Osteoblast (primary cell): ENCODE data around the gene MICAL3. TPM values are rescaled to one million over a fixed set of nuclear protein-coding genes. Genes with fewer than 3 reads are reported as not detected.
A peak's percentile ranks its signal among the peaks of the same experiment; 100 is the strongest.

ENCODE experiments used
- DNase-seq: peaks from one replicate; pipeline ENCODE4 v3.0.0; 2011; ENCODE audit warnings: low spot score, mixed read lengths; ENCODE audit not compliant: insufficient read length; ENCODE audit errors: missing footprints
- H2AFZ ChIP-seq: 2 replicates; pipeline ENCODE4 v1.6.0; 2011; ENCODE audit warnings: mild to moderate bottlenecking, low read length
- H3K27ac ChIP-seq: 2 replicates; pipeline ENCODE4 v1.5.1; 2011; ENCODE audit warnings: mild to moderate bottlenecking, low read depth, low read length, moderate library complexity
- H3K27me3 ChIP-seq: 2 replicates; pipeline ENCODE4 v1.6.0; 2012; ENCODE audit warnings: mild to moderate bottlenecking, control low read depth, inconsistent platforms, low read length, moderate library complexity; ENCODE audit not compliant: insufficient read depth
- H3K36me3 ChIP-seq: 2 replicates; pipeline ENCODE4 v1.5.1; 2011; ENCODE audit warnings: mild to moderate bottlenecking, low read length, control low read depth, moderate library complexity; ENCODE audit not compliant: insufficient read depth
- H3K4me1 ChIP-seq: 2 replicates; pipeline ENCODE4 v1.5.1; 2011; ENCODE audit warnings: mild to moderate bottlenecking, low read length, control low read depth, moderate library complexity; ENCODE audit not compliant: insufficient read depth
- H3K4me2 ChIP-seq: 2 replicates; pipeline ENCODE4 v1.6.0; 2011; ENCODE audit warnings: mild to moderate bottlenecking, low read length; ENCODE audit not compliant: insufficient read depth
- H3K4me3 ChIP-seq: fragments of 200-600 bp; sonication (generic); 3 replicates; pipeline ENCODE4 v1.5.1; 2012; ENCODE audit warnings: mild to moderate bottlenecking, low read length, inconsistent platforms; ENCODE audit not compliant: insufficient read depth
- H3K79me2 ChIP-seq: 2 replicates; pipeline ENCODE4 v1.6.0; 2012; ENCODE audit warnings: mild to moderate bottlenecking, low read length, control low read depth, inconsistent platforms; ENCODE audit not compliant: insufficient read depth
- H3K9me3 ChIP-seq: 2 replicates; pipeline ENCODE4 v1.5.1; 2011; ENCODE audit warnings: low read depth, low read length, control low read depth
- H4K20me1 ChIP-seq: 2 replicates; pipeline ENCODE4 v1.6.0; 2012; ENCODE audit warnings: mild to moderate bottlenecking, low read length, control low read depth; ENCODE audit not compliant: insufficient read depth
- CTCF ChIP-seq: IDR thresholded peaks from 2 replicates; pipeline ENCODE4 v1.5.1; 2011; ENCODE audit warnings: mild to moderate bottlenecking, low read depth, low read length, moderate library complexity; ENCODE audit errors: extremely low read depth
- total RNA-seq: library from RNA; depleted of rRNA; stranded (reverse); fragments of >200 nt; gene quantifications from 2 replicates; pipeline ENCODE4 v1.2.3, GENCODE V29; 2012

The MICAL3 gene
- total RNA-seq, 1 donor = 35.1 TPM

- peaks cover 54% of the 10 kb centered on the region for H3K36me3 ChIP-seq
- H3K4me2 ChIP-seq = no peak overlapping the region
- peaks cover 34% of the 10 kb centered on the region for H4K20me1 ChIP-seq
- no peak overlapping the region for H3K4me3 ChIP-seq
- no peak for DNase-seq
- H3K79me2 ChIP-seq = peaks cover 68% of the 10 kb centered on the region
- H2AFZ ChIP-seq = no peak overlapping the region
- no peaks in the 10 kb centered on the region for H3K27me3 ChIP-seq
- no peaks in the 10 kb centered on the region for H3K9me3 ChIP-seq
- no peak for TF ChIP-seq CTCF
- no peak overlapping the region for H3K27ac ChIP-seq
- no peaks in the 10 kb centered on the region for H3K4me1 ChIP-seq
Observed at GRCh38 chr22:17903564-17904295, 120.6 kb downstream of the MICAL3 start.

GRCh38 chr22:17902960-17903359, 121.4 kb downstream of the MICAL3 start:
- Histone ChIP-seq H3K9me3 (no peaks in the 10 kb centered on the region), H3K4me3 (no peak overlapping the region), H3K79me2 (peaks cover 62% of the 10 kb centered on the region), H3K27ac (no peak overlapping the region), H2AFZ (no peak overlapping the region), H3K36me3 (peaks cover 61% of the 10 kb centered on the region), H3K4me2 (no peak overlapping the region), H3K4me1 (no peaks in the 10 kb centered on the region), H4K20me1 (peaks cover 29% of the 10 kb centered on the region), H3K27me3 (no peaks in the 10 kb centered on the region)
- TF ChIP-seq CTCF = no peak
- DNase-seq = no peak

GRCh38 chr22:17898375-17898774, 126.0 kb downstream of the MICAL3 start:
- H3K79me2 ChIP-seq = peaks cover 16% of the 10 kb centered on the region
- TF ChIP-seq CTCF = no peak
- H4K20me1 ChIP-seq = peaks cover 8% of the 10 kb centered on the region
- no peaks in the 10 kb centered on the region for H3K27me3 ChIP-seq
- H3K4me2 ChIP-seq = no peak overlapping the region
- no peaks in the 10 kb centered on the region for H3K4me1 ChIP-seq
- H3K36me3 ChIP-seq = peaks cover 72% of the 10 kb centered on the region
- H3K4me3 ChIP-seq = no peak overlapping the region
- DNase-seq = no peak
- no peaks in the 10 kb centered on the region for H3K9me3 ChIP-seq
- H2AFZ ChIP-seq = no peak overlapping the region
- no peak overlapping the region for H3K27ac ChIP-seq

- TF ChIP-seq CTCF = no peak
- Histone ChIP-seq H2AFZ (no peak overlapping the region), H3K79me2 (peaks cover 11% of the 10 kb centered on the region), H3K36me3 (peaks cover 70% of the 10 kb centered on the region), H3K9me3 (no peaks in the 10 kb centered on the region), H3K4me3 (no peak overlapping the region), H4K20me1 (peaks cover 3% of the 10 kb centered on the region), H3K4me1 (no peaks in the 10 kb centered on the region), H3K27me3 (no peaks in the 10 kb centered on the region), H3K27ac (peak overlapping the region; percentile 37), H3K4me2 (no peak overlapping the region)
- DNase-seq = no peak
Observed at GRCh38 chr22:17897858-17898257, 126.5 kb downstream of the MICAL3 start.
